ENCODE data around the gene RNF121. TPM values are rescaled to one million over a fixed set of nuclear protein-coding genes. Genes with fewer than 3 reads are reported as not detected.

RNF121 gene
- total RNA-seq, 1 donor from 2014 or later = 51.3 TPM

GRCh38 chr11:71977090-71977489 is 48.2 kb downstream of the RNF121 start:
- Mint-ChIP-seq H3K4me1 (ENCODE audit: low read depth) (peaks cover 2% of the 10 kb centered on the region), H3K27me3 (ENCODE audit: low read depth) (no peaks in the 10 kb centered on the region), H3K9me3 (no peaks in the 10 kb centered on the region), H3K36me3 (ENCODE audit: low read depth) (peaks cover 15% of the 10 kb centered on the region), H3K27ac (no peak overlapping the region), H3K4me3 (ENCODE audit: low read depth) (no peak overlapping the region)
- intact Hi-C loops (cut with micrococcal nuclease) = loop anchor here (5.0 kb wide), 2 partner anchors 205 to 455 kb away; partner anchors contain the start of gene CLPB
- no peak for DNase-seq (ENCODE audit: low spot score)

GRCh38 chr11:71977743-71978418 is 49.0 kb downstream of the RNF121 start:
- Mint-ChIP-seq H3K27ac (no peak overlapping the region), H3K27me3 (ENCODE audit: low read depth) (no peaks in the 10 kb centered on the region), H3K4me1 (ENCODE audit: low read depth) (peaks cover 2% of the 10 kb centered on the region), H3K36me3 (ENCODE audit: low read depth) (peaks cover 19% of the 10 kb centered on the region), H3K4me3 (ENCODE audit: low read depth) (no peak overlapping the region), H3K9me3 (no peaks in the 10 kb centered on the region)
- intact Hi-C loops (cut with micrococcal nuclease) = loop anchor here (5.0 kb wide), 2 partner anchors 204 to 454 kb away; partner anchors contain the start of gene CLPB
- peak; percentile 39 for DNase-seq (ENCODE audit: low spot score)

GRCh38 chr11:71979094-71979493 is 50.2 kb downstream of the RNF121 start:
- Mint-ChIP-seq H3K4me1 (ENCODE audit: low read depth) (peaks cover 2% of the 10 kb centered on the region), H3K27ac (no peak overlapping the region), H3K9me3 (no peaks in the 10 kb centered on the region), H3K36me3 (ENCODE audit: low read depth) (peaks cover 29% of the 10 kb centered on the region), H3K27me3 (ENCODE audit: low read depth) (no peaks in the 10 kb centered on the region), H3K4me3 (ENCODE audit: low read depth) (no peak overlapping the region)
- intact Hi-C loops (cut with micrococcal nuclease) = loop anchor here (5.0 kb wide), 2 partner anchors 203 to 453 kb away; partner anchors contain the start of gene CLPB
- no peak for DNase-seq (ENCODE audit: low spot score)

GRCh38 chr11:71979602-71980001 is 50.8 kb downstream of the RNF121 start:
- no peak overlapping the region for H3K27ac Mint-ChIP-seq
- intact Hi-C loops (cut with micrococcal nuclease) = loop anchor here (5.0 kb wide), 2 partner anchors 203 to 453 kb away; partner anchors contain the start of gene CLPB
- no peak overlapping the region for H3K4me3 Mint-ChIP-seq (ENCODE audit: low read depth)
- peaks cover 2% of the 10 kb centered on the region for H3K4me1 Mint-ChIP-seq (ENCODE audit: low read depth)
- H3K9me3 Mint-ChIP-seq = no peaks in the 10 kb centered on the region
- H3K27me3 Mint-ChIP-seq (ENCODE audit: low read depth) = no peaks in the 10 kb centered on the region
- H3K36me3 Mint-ChIP-seq (ENCODE audit: low read depth) = peaks cover 28% of the 10 kb centered on the region
- no peak for DNase-seq (ENCODE audit: low spot score)

- Mint-ChIP-seq H3K4me1 (ENCODE audit: low read depth) (peaks cover 4% of the 10 kb centered on the region), H3K9me3 (no peaks in the 10 kb centered on the region), H3K4me3 (ENCODE audit: low read depth) (no peak overlapping the region), H3K36me3 (ENCODE audit: low read depth) (peaks cover 42% of the 10 kb centered on the region), H3K27ac (no peak overlapping the region), H3K27me3 (ENCODE audit: low read depth) (no peaks in the 10 kb centered on the region)
- intact Hi-C loops (cut with micrococcal nuclease) = no loop called here
- DNase-seq (ENCODE audit: low spot score) = no peak
These were observed 57.3 kb downstream of the RNF121 start for GRCh38 chr11:71986131-71986530.

GRCh38 chr11:71987521-71987920 is 58.7 kb downstream of the RNF121 start:
- DNase-seq (ENCODE audit: low spot score) = no peak
- Mint-ChIP-seq H3K27ac (no peak overlapping the region), H3K9me3 (no peaks in the 10 kb centered on the region), H3K36me3 (ENCODE audit: low read depth) (peaks cover 42% of the 10 kb centered on the region), H3K4me3 (ENCODE audit: low read depth) (no peak overlapping the region), H3K27me3 (ENCODE audit: low read depth) (no peaks in the 10 kb centered on the region), H3K4me1 (ENCODE audit: low read depth) (peaks cover 15% of the 10 kb centered on the region)
- intact Hi-C loops (cut with micrococcal nuclease) = no loop called here

- Mint-ChIP-seq H3K4me1 (ENCODE audit: low read depth) (peaks cover 17% of the 10 kb centered on the region), H3K27me3 (ENCODE audit: low read depth) (no peaks in the 10 kb centered on the region), H3K27ac (no peak overlapping the region), H3K36me3 (ENCODE audit: low read depth) (peaks cover 42% of the 10 kb centered on the region), H3K9me3 (no peaks in the 10 kb centered on the region), H3K4me3 (ENCODE audit: low read depth) (no peak overlapping the region)
- intact Hi-C loops (cut with micrococcal nuclease) = no loop called here
- no peak for DNase-seq (ENCODE audit: low spot score)
These were observed 59.2 kb downstream of the RNF121 start for GRCh38 chr11:71988050-71988449.

- Mint-ChIP-seq H3K9me3 (no peaks in the 10 kb centered on the region), H3K27me3 (ENCODE audit: low read depth) (no peaks in the 10 kb centered on the region), H3K4me1 (ENCODE audit: low read depth) (peaks cover 17% of the 10 kb centered on the region), H3K36me3 (ENCODE audit: low read depth) (peaks cover 29% of the 10 kb centered on the region), H3K4me3 (ENCODE audit: low read depth) (no peak overlapping the region), H3K27ac (no peak overlapping the region)
- no peak for DNase-seq (ENCODE audit: low spot score)
- intact Hi-C loops (cut with micrococcal nuclease) = no loop called here
These were observed 61.9 kb downstream of the RNF121 start for GRCh38 chr11:71990701-71991100.

- peaks cover 13% of the 10 kb centered on the region for H3K4me1 Mint-ChIP-seq (ENCODE audit: low read depth)
- H3K36me3 Mint-ChIP-seq (ENCODE audit: low read depth) = peaks cover 25% of the 10 kb centered on the region
- intact Hi-C loops (cut with micrococcal nuclease) = no loop called here
These were observed 62.6 kb downstream of the RNF121 start for GRCh38 chr11:71991494-71991893.

GRCh38 chr11:71992136-71992730 is 63.4 kb downstream of the RNF121 start:
- H3K4me1 Mint-ChIP-seq (ENCODE audit: low read depth) = peaks cover 13% of the 10 kb centered on the region
- H3K36me3 Mint-ChIP-seq (ENCODE audit: low read depth) = peaks cover 20% of the 10 kb centered on the region
- no peaks in the 10 kb centered on the region for H3K9me3 Mint-ChIP-seq
- no peak overlapping the region for H3K4me3 Mint-ChIP-seq (ENCODE audit: low read depth)
- no peak for DNase-seq (ENCODE audit: low spot score)
- no peak overlapping the region for H3K27ac Mint-ChIP-seq
- intact Hi-C loops (cut with micrococcal nuclease) = no loop called here
- no peaks in the 10 kb centered on the region for H3K27me3 Mint-ChIP-seq (ENCODE audit: low read depth)

More at GRCh38 chr11:71991494-71991893, 62.6 kb downstream of the RNF121 start:
- Mint-ChIP-seq H3K4me3 (ENCODE audit: low read depth) (no peak overlapping the region), H3K9me3 (no peaks in the 10 kb centered on the region), H3K27me3 (ENCODE audit: low read depth) (no peaks in the 10 kb centered on the region), H3K27ac (no peak overlapping the region)
- DNase-seq (ENCODE audit: low spot score) = no peak

- intact Hi-C loops (cut with micrococcal nuclease) = no loop called here
- H3K4me1 Mint-ChIP-seq (ENCODE audit: low read depth) = peaks cover 27% of the 10 kb centered on the region
- no peak for DNase-seq (ENCODE audit: low spot score)
- no peak overlapping the region for H3K4me3 Mint-ChIP-seq (ENCODE audit: low read depth)
- no peaks in the 10 kb centered on the region for H3K27me3 Mint-ChIP-seq (ENCODE audit: low read depth)
- no peaks in the 10 kb centered on the region for H3K9me3 Mint-ChIP-seq
- no peak overlapping the region for H3K27ac Mint-ChIP-seq
- H3K36me3 Mint-ChIP-seq (ENCODE audit: low read depth) = peaks cover 35% of the 10 kb centered on the region
These were observed 65.9 kb downstream of the RNF121 start for GRCh38 chr11:71994786-71995185.

- H3K4me1 Mint-ChIP-seq (ENCODE audit: low read depth) = peaks cover 27% of the 10 kb centered on the region
- intact Hi-C loops (cut with micrococcal nuclease) = no loop called here
- no peak for DNase-seq (ENCODE audit: low spot score)
- no peak overlapping the region for H3K27ac Mint-ChIP-seq
- no peaks in the 10 kb centered on the region for H3K27me3 Mint-ChIP-seq (ENCODE audit: low read depth)
- H3K4me3 Mint-ChIP-seq (ENCODE audit: low read depth) = no peak overlapping the region
- H3K36me3 Mint-ChIP-seq (ENCODE audit: low read depth) = peaks cover 39% of the 10 kb centered on the region
- no peaks in the 10 kb centered on the region for H3K9me3 Mint-ChIP-seq
These were observed 67.0 kb downstream of the RNF121 start for GRCh38 chr11:71995726-71996291.

GRCh38 chr11:71996517-71996916 is 67.7 kb downstream of the RNF121 start:
- Mint-ChIP-seq H3K4me3 (ENCODE audit: low read depth) (no peak overlapping the region), H3K9me3 (no peaks in the 10 kb centered on the region), H3K27me3 (ENCODE audit: low read depth) (no peaks in the 10 kb centered on the region)

More at GRCh38 chr11:71996517-71996916, 67.7 kb downstream of the RNF121 start:
- peaks cover 36% of the 10 kb centered on the region for H3K36me3 Mint-ChIP-seq (ENCODE audit: low read depth)
- DNase-seq (ENCODE audit: low spot score) = no peak
- H3K4me1 Mint-ChIP-seq (ENCODE audit: low read depth) = peaks cover 24% of the 10 kb centered on the region
- H3K27ac Mint-ChIP-seq = no peak overlapping the region
- intact Hi-C loops (cut with micrococcal nuclease) = no loop called here

Data from activated T-helper 2 cell treated with anti-CD3 and anti-CD28 coated beads, Interferon-gamma antibody, Interleukin-2, Interleukin-4, amounts not matched to agents 10 μg/mL and 5 μg/mL and 100 μg/mL, durations not matched to agents 14 hours and 24 hours and 36 hours (primary cell).